Testis (tissue), 2 donors: ENCODE data around the gene LTB4R.

Source experiments
- POLR2A ChIP-seq: fragments of 450-650 bp; IDR thresholded peaks from one replicate; pipeline ENCODE4 v1.6.1; 2017; ENCODE audit warnings: antibody characterized with exemption, mild to moderate bottlenecking, moderate library complexity
- TF ChIP-seq, protein P1 (sequence below), 3 experiments: fragments of 450-650 bp in 2 of 3; fragments of 200-600 bp in 1 of 3; sonication (generic) in 1 of 3; IDR thresholded peaks; one replicate each; pipeline ENCODE4 v1.5.1; 2016 to 2019; ENCODE audit warnings: antibody characterized with exemption in 3 of 3, mild to moderate bottlenecking in 2 of 3, moderate library complexity in 1 of 3

DNA sequence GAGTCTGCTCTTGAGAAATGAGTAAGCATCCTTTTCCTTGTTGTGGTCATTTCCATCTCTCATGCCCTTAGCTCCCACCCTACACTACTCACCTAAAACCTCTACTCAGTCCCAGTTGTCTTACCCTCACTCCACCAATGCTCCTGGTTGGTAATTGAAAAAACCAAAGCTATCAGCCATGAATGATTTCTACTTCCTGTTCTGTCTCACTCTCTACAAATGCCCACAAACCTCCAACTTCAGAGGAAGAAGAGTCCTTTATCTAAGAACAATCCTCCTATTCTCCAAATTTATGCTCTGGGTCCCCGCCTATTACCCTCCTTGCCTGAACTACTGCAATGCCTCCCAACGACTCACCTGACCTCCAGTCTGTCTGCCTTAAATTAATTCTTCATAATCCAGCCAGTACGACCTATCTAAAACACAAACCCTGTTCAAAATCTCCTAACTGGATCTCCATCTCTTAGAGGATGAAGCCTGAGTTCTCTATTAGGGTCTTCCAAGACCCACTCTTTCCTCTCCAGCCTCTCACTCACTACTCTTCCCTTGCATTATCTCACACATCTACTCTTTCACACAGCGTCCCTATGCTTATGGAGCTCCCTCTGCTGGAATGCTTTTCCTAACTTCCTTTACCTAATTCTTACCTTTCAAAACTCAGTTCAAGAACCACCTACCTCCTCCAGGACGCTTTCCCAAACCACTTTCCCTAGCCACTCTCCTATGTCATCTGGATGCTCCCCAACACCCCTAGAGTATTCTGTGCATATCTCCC lies 13.9 kb upstream of the LTB4R start:
- TF ChIP-seq, protein P1, sequence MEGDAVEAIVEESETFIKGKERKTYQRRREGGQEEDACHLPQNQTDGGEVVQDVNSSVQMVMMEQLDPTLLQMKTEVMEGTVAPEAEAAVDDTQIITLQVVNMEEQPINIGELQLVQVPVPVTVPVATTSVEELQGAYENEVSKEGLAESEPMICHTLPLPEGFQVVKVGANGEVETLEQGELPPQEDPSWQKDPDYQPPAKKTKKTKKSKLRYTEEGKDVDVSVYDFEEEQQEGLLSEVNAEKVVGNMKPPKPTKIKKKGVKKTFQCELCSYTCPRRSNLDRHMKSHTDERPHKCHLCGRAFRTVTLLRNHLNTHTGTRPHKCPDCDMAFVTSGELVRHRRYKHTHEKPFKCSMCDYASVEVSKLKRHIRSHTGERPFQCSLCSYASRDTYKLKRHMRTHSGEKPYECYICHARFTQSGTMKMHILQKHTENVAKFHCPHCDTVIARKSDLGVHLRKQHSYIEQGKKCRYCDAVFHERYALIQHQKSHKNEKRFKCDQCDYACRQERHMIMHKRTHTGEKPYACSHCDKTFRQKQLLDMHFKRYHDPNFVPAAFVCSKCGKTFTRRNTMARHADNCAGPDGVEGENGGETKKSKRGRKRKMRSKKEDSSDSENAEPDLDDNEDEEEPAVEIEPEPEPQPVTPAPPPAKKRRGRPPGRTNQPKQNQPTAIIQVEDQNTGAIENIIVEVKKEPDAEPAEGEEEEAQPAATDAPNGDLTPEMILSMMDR (IDR thresholded peaks at IDR 0.05), result no peak
- TF ChIP-seq POLR2A, result no peak
